Activated T-cell treated with anti-CD3 and anti-CD28 coated beads for 24 hours (primary cell): Measurements from ENCODE around the gene KLHL18.
"Not testable (repeated sequence)": the region's sequence is repeated elsewhere in the genome, so short reads cannot be mapped to it uniquely, and the experiment has no call there.

ENCODE experiments used
- DNase-seq: peaks from one replicate; pipeline ENCODE4 v3.0.0-alpha.2; 2020; ENCODE audit warnings: low read depth

Gene KLHL18

GRCh38 chr3:47282424-47283192 is at the start of gene KLHL18, which contains the start of gene KIF9:
Gene KLHL18 (plus strand): TSS chr3:47282944. CDS start chr3:47282966, 22 bp downstream.
Gene KIF9 (minus strand): TSS chr3:47282799. CDS start chr3:47277374, 5,425 bp downstream.
- peak; percentile 94 for DNase-seq

GRCh38 chr3:47238017-47238416 is 44.7 kb upstream of the KLHL18 start:
- no peak for DNase-seq

- no peak for DNase-seq
Measured at GRCh38 chr3:47239929-47240328, 42.8 kb upstream of the KLHL18 start.

GRCh38 chr3:47243419-47244147 is 39.2 kb upstream of the KLHL18 start:
- DNase-seq, result no peak

- no peak for DNase-seq
Measured at GRCh38 chr3:47244531-47245100, 38.1 kb upstream of the KLHL18 start.

- DNase-seq, result no peak
Measured at GRCh38 chr3:47245271-47245670, 37.5 kb upstream of the KLHL18 start.

GRCh38 chr3:47247131-47248064 is 35.3 kb upstream of the KLHL18 start:
- DNase-seq, result no peak

GRCh38 chr3:47250309-47251060 is 32.3 kb upstream of the KLHL18 start:
- DNase-seq, result no peak

GRCh38 chr3:47251085-47251484 is 31.7 kb upstream of the KLHL18 start:
- DNase-seq, result not testable (repeated sequence)

GRCh38 chr3:47251689-47252088 is 31.1 kb upstream of the KLHL18 start:
- no peak for DNase-seq

GRCh38 chr3:47256331-47256730 is 26.4 kb upstream of the KLHL18 start:
- not testable (repeated sequence) for DNase-seq

- DNase-seq, result no peak
Measured at GRCh38 chr3:47259114-47259513, 23.6 kb upstream of the KLHL18 start.

GRCh38 chr3:47260605-47261004 is 22.1 kb upstream of the KLHL18 start:
- no peak for DNase-seq

- no peak for DNase-seq
Measured at GRCh38 chr3:47261301-47261700, 21.4 kb upstream of the KLHL18 start.

GRCh38 chr3:47265008-47265407 is 17.7 kb upstream of the KLHL18 start:
- DNase-seq, result no peak

GRCh38 chr3:47265725-47266428 is 16.9 kb upstream of the KLHL18 start:
- no peak for DNase-seq

GRCh38 chr3:47266709-47267489 is 15.8 kb upstream of the KLHL18 start:
- peak; percentile 30 for DNase-seq

- no peak for DNase-seq
Measured at GRCh38 chr3:47267490-47267824, 15.3 kb upstream of the KLHL18 start.

- DNase-seq, result no peak
Measured at GRCh38 chr3:47270526-47270925, 12.2 kb upstream of the KLHL18 start.

- DNase-seq, result no peak
Measured at GRCh38 chr3:47273564-47273963, 9.2 kb upstream of the KLHL18 start.
